GM12892 (cell line): ENCODE measurements around the gene AKR1C4.

ENCODE experiments used
- POLR2A ChIP-seq: IDR thresholded peaks from 2 replicates; pipeline ENCODE4 v1.6.1; 2011; ENCODE audit warnings: low read depth, low read length, control low read depth
- POLR2AphosphoS5 ChIP-seq: IDR thresholded peaks from 2 replicates; pipeline ENCODE4 v1.6.1; 2011; ENCODE audit warnings: low read depth, low read length, control low read depth
- TAF1 ChIP-seq: IDR thresholded peaks from 2 replicates; pipeline ENCODE4 v1.6.1; 2011; ENCODE audit warnings: low read depth, mild to moderate bottlenecking, control low read depth, low read length, borderline replicate concordance

GRCh38 chr10:5147255-5147980 lies 49.2 kb upstream of the AKR1C4 start:
- TF ChIP-seq POLR2AphosphoS5 (no peak), POLR2A (no peak), TAF1 (no peak)
